CD4-positive, alpha-beta memory T cell (primary cell): ENCODE results near the gene DCST2. TPM values are rescaled to one million over a fixed set of nuclear protein-coding genes. Genes with fewer than 3 reads are reported as not detected.
A peak's percentile ranks its signal among the peaks of the same experiment; 100 is the strongest.

ENCODE experiments used
- CTCF ChIA-PET: fragments of 350-600 bp; sonication (Branson Sonifier 250); formaldehyde crosslinking; loops from one replicate; lab custom pipeline; 2021; ENCODE audit warnings: inconsistent platforms; ENCODE audit not compliant: partially characterized antibody; lab: Charles Lee
- POLR2A ChIA-PET: fragments of 350-600 bp; sonication (Branson Sonifier 250); formaldehyde crosslinking; loops from one replicate; lab custom pipeline; 2021; ENCODE audit not compliant: partially characterized antibody; lab: Charles Lee
- DNase-seq, 5 donors: peaks; one replicate each; pipeline versions ENCODE4 v3.0.0 to v3.0.0-alpha.2; 2020 to 2022; ENCODE audit warnings: mixed read lengths in 1 of 5
- H3K27ac ChIP-seq: one replicate; pipeline ENCODE4 v1.7.0; 2013; ENCODE audit warnings: low read depth, low read length
- H3K27me3 ChIP-seq: 2 replicates; pipeline ENCODE4 v1.7.0; 2013; ENCODE audit warnings: mild to moderate bottlenecking, low read length, moderate library complexity; ENCODE audit not compliant: insufficient read depth
- H3K36me3 ChIP-seq: 2 replicates; pipeline ENCODE4 v1.7.0; 2013; ENCODE audit warnings: mild to moderate bottlenecking, low read length, moderate library complexity; ENCODE audit not compliant: insufficient read depth
- H3K4me1 ChIP-seq: 2 replicates; pipeline ENCODE4 v1.7.0; 2013; ENCODE audit warnings: mild to moderate bottlenecking, low read length, moderate library complexity; ENCODE audit not compliant: insufficient read depth
- H3K4me3 ChIP-seq, 2 donors: one replicate each; pipeline ENCODE4 v1.7.0; 2013; ENCODE audit warnings: low read length in 2 of 2, mild to moderate bottlenecking in 1 of 2
- H3K9me3 ChIP-seq, 2 donors: one replicate each; pipeline ENCODE4 v1.7.0; 2013; ENCODE audit warnings: low read length in 2 of 2, control low read depth in 1 of 2; ENCODE audit not compliant: control insufficient read depth in 1 of 2
- H3K27ac Mint-ChIP-seq, 7 donors: one replicate each; pipeline ENCODE4 v1.8.0; 2020 to 2021; ENCODE audit warnings: mixed read lengths in 7 of 7, mild to moderate bottlenecking in 6 of 7, inconsistent platforms in 3 of 7, moderate library complexity in 3 of 7
- H3K27me3 Mint-ChIP-seq, 2 donors: one replicate each; pipeline ENCODE4 v1.8.0; 2020 to 2021; ENCODE audit warnings: mixed read lengths in 2 of 2
- H3K36me3 Mint-ChIP-seq, 2 donors: one replicate each; pipeline ENCODE4 v1.8.0; 2020 to 2021; ENCODE audit warnings: mixed read lengths in 2 of 2, inconsistent platforms in 1 of 2, mild to moderate bottlenecking in 1 of 2
- H3K4me1 Mint-ChIP-seq, 4 donors: one replicate each; pipeline ENCODE4 v1.8.0; 2020 to 2021; ENCODE audit warnings: mixed read lengths in 4 of 4, mild to moderate bottlenecking in 1 of 4
- H3K4me3 Mint-ChIP-seq, 8 donors: one replicate each; pipeline ENCODE4 v1.8.0; 2020 to 2021; ENCODE audit warnings: mixed read lengths in 8 of 8, mild to moderate bottlenecking in 7 of 8, moderate library complexity in 6 of 8, inconsistent platforms in 3 of 8
- H3K9me3 Mint-ChIP-seq, 8 donors: one replicate each; pipeline ENCODE4 v1.8.0; 2020 to 2021; ENCODE audit warnings: mixed read lengths in 8 of 8, mild to moderate bottlenecking in 5 of 8, inconsistent platforms in 3 of 8, moderate library complexity in 1 of 8
- intact Hi-C: fragments of 100-400 bp; cut with micrococcal nuclease; formaldehyde crosslinking; loops from one replicate; pipeline ENCODE4 v1.15.1; 2023
- polyA plus RNA-seq, 2 donors: library from polyadenylated mRNA; unstranded; fragments of 300-500 nt; fragmentation: Illumina TruSeq; gene quantifications; one replicate each; pipeline ENCODE4 v1.2.3, GENCODE V29; 2021
- total RNA-seq, 2 experiments: library from RNA; stranded (reverse); gene quantifications; one replicate each; pipeline ENCODE4 v1.2.3, GENCODE V29; 2021

DCST2 gene
- total and polyA plus RNA-seq, 4 experiments from 2014 or later = 4.0 to 4.1 TPM; not detected in 2

GRCh38 chr1:154971341-154971998 lies 62.1 kb downstream of the DCST2 start:
- no peaks in the 10 kb centered on the region for H3K9me3 ChIP-seq
- peaks cover 42% of the 10 kb centered on the region for H3K4me1 ChIP-seq
- no peaks in the 10 kb centered on the region for H3K27me3 ChIP-seq
- peaks cover 30% of the 10 kb centered on the region for H3K36me3 ChIP-seq
- H3K9me3 Mint-ChIP-seq = no peaks in the 10 kb centered on the region
- ChIA-PET POLR2A (interaction anchor here (0.7 to 41.7 kb wide), 8 partner anchors 9 to 80 kb away, joined by 3 to 1543 read pairs (median 48); partner anchors contain the start of genes ADAM15, FLAD1, LENEP and PBXIP1), CTCF (interaction anchor here (0.9 to 16.3 kb wide), 7 partner anchors 10 to 120 kb away, joined by 3 to 226 read pairs (median 17); partner anchors contain the start of genes FLAD1, LENEP and PYGO2)
- H3K27me3 Mint-ChIP-seq = no peaks in the 10 kb centered on the region
- intact Hi-C loops = no loop called here
- H3K4me3 ChIP-seq = no peak overlapping the region
- DNase-seq = no peak
- H3K27ac ChIP-seq = peak overlapping the region; percentile 11
- peaks cover 15 to 36% of the 10 kb centered on the region in 2 donors for H3K36me3 Mint-ChIP-seq
- peak overlapping the region; percentile 15 to 58 (median 44) for H3K4me3 Mint-ChIP-seq
- peaks cover 22 to 35% (median 27%) of the 10 kb centered on the region in 4 donors for H3K4me1 Mint-ChIP-seq
- H3K27ac Mint-ChIP-seq = peak overlapping the region in 6 of 7 donors; percentile 84 to 87 (median 86)

- Mint-ChIP-seq H3K36me3 (peaks cover 16 to 39% of the 10 kb centered on the region in 2 donors), H3K9me3 (no peaks in the 10 kb centered on the region), H3K4me3 (peak within 1 kb of the TSS; percentile 15 to 58 (median 44)), H3K27me3 (no peaks in the 10 kb centered on the region), H3K4me1 (peaks cover 22 to 35% (median 26%) of the 10 kb centered on the region in 4 donors), H3K27ac (peak within 1 kb of the TSS; percentile 57 to 87 (median 85))
- peak in 1 of 5 donors; percentile 46 for DNase-seq
- CTCF ChIA-PET = interaction anchor here (0.9 to 16.3 kb wide), 7 partner anchors 10 to 121 kb away, joined by 3 to 226 read pairs (median 5); partner anchors contain the start of genes LENEP and PYGO2
- peak within 1 kb of the TSS; percentile 23 for H3K27ac ChIP-seq
- no peaks in the 10 kb centered on the region for H3K9me3 ChIP-seq
- no peak within 1 kb of the TSS for H3K4me3 ChIP-seq
- H3K36me3 ChIP-seq = peaks cover 37% of the 10 kb centered on the region
- H3K27me3 ChIP-seq = no peaks in the 10 kb centered on the region
- POLR2A ChIA-PET = interaction anchor here (0.7 to 41.7 kb wide), 7 partner anchors 9 to 80 kb away, joined by 3 to 1543 read pairs (median 36); partner anchors contain the start of genes ADAM15, FLAD1, LENEP and PBXIP1
- peaks cover 36% of the 10 kb centered on the region for H3K4me1 ChIP-seq
- intact Hi-C loops = no loop called here
Measured at GRCh38 chr1:154970631-154971340, 62.8 kb downstream of the DCST2 start, which contains the start of gene SHC1. Gene SHC1, minus strand, starts transcription at chr1:154970747. Its CDS starts 221 bp downstream, at chr1:154970526.

- ChIA-PET POLR2A (interaction anchor here (1.9 to 41.7 kb wide), 5 partner anchors 8 to 36 kb away, joined by 10 to 1543 read pairs (median 126); partner anchors contain the start of genes FLAD1, LENEP, PBXIP1 and PMVK), CTCF (interaction anchor here (1.2 to 16.3 kb wide), 6 partner anchors 9 to 121 kb away, joined by 3 to 226 read pairs (median 5); partner anchors contain the start of genes PMVK and PYGO2)
- Histone ChIP-seq H3K4me3 (no peak overlapping the region), H3K36me3 (peaks cover 43% of the 10 kb centered on the region), H3K27ac (peak overlapping the region; percentile 11), H3K9me3 (no peaks in the 10 kb centered on the region), H3K27me3 (no peaks in the 10 kb centered on the region), H3K4me1 (peaks cover 36% of the 10 kb centered on the region)
- Mint-ChIP-seq H3K4me1 (peaks cover 22 to 35% (median 26%) of the 10 kb centered on the region in 4 donors), H3K27ac (peak overlapping the region in 5 of 7 donors; percentile 57 to 83 (median 79)), H3K4me3 (no peak overlapping the region), H3K27me3 (no peaks in the 10 kb centered on the region), H3K9me3 (no peaks in the 10 kb centered on the region), H3K36me3 (peaks cover 19 to 47% of the 10 kb centered on the region in 2 donors)
- intact Hi-C loops = no loop called here
- peak in 1 of 5 donors; percentile 39 for DNase-seq
Measured at GRCh38 chr1:154969860-154970452, 63.6 kb downstream of the DCST2 start.

GRCh38 chr1:154969246-154969645 lies 64.3 kb downstream of the DCST2 start:
- intact Hi-C loops = no loop called here
- DNase-seq = peak in 1 of 5 donors; percentile 1
- Histone ChIP-seq H3K4me1 (peaks cover 36% of the 10 kb centered on the region), H3K36me3 (peaks cover 43% of the 10 kb centered on the region), H3K27ac (peak overlapping the region; percentile 23), H3K9me3 (no peaks in the 10 kb centered on the region), H3K4me3 (no peak overlapping the region), H3K27me3 (no peaks in the 10 kb centered on the region)
- peaks cover 22 to 52% of the 10 kb centered on the region in 2 donors for H3K36me3 Mint-ChIP-seq
- POLR2A ChIA-PET = interaction anchor here (9.7 to 41.7 kb wide), 3 partner anchors 7 to 37 kb away, joined by 126 to 1543 read pairs (median 219); partner anchors contain the start of genes LENEP, PBXIP1, PYGO2 and ZBTB7B
- no peaks in the 10 kb centered on the region for H3K27me3 Mint-ChIP-seq
- H3K4me1 Mint-ChIP-seq = peaks cover 22 to 35% (median 26%) of the 10 kb centered on the region in 4 donors
- no peaks in the 10 kb centered on the region for H3K9me3 Mint-ChIP-seq
- peak overlapping the region in 6 of 7 donors; percentile 57 to 83 (median 78) for H3K27ac Mint-ChIP-seq
- CTCF ChIA-PET = interaction anchor here (1.4 to 16.3 kb wide), 3 partner anchors 8 to 48 kb away, joined by 3 to 226 read pairs (median 40); partner anchors contain the start of genes PMVK and PYGO2
- H3K4me3 Mint-ChIP-seq = no peak overlapping the region

GRCh38 chr1:154968731-154969130 lies 64.8 kb downstream of the DCST2 start:
- H3K4me1 Mint-ChIP-seq = peaks cover 25 to 39% (median 29%) of the 10 kb centered on the region in 4 donors

More at GRCh38 chr1:154968731-154969130, 64.8 kb downstream of the DCST2 start:
- H3K4me3 Mint-ChIP-seq = no peak overlapping the region
- ChIA-PET CTCF (interaction anchor here (1.4 kb wide), 1 partner anchor 32 kb away, joined by 3 read pairs; the partner anchor contains the start of gene PMVK), POLR2A (interaction anchor here (9.7 to 41.7 kb wide), 3 partner anchors 7 to 38 kb away, joined by 126 to 1543 read pairs (median 219); partner anchors contain the start of genes LENEP, PBXIP1, PYGO2 and ZBTB7B)
- Histone ChIP-seq H3K27ac (peak overlapping the region; percentile 23), H3K27me3 (no peaks in the 10 kb centered on the region), H3K9me3 (no peaks in the 10 kb centered on the region), H3K4me1 (peaks cover 35% of the 10 kb centered on the region), H3K36me3 (peaks cover 46% of the 10 kb centered on the region), H3K4me3 (no peak overlapping the region)
- peak overlapping the region in 5 of 7 donors; percentile 15 to 83 (median 61) for H3K27ac Mint-ChIP-seq
- H3K36me3 Mint-ChIP-seq = peaks cover 25 to 56% of the 10 kb centered on the region in 2 donors
- no peaks in the 10 kb centered on the region for H3K27me3 Mint-ChIP-seq
- intact Hi-C loops = no loop called here
- no peaks in the 10 kb centered on the region for H3K9me3 Mint-ChIP-seq
- DNase-seq = peak in 1 of 5 donors; percentile 33
